Psoas muscle (tissue), 8 donors: Measurements from ENCODE around the gene RPUSD2. TPM values are rescaled to one million over a fixed set of nuclear protein-coding genes. Genes with fewer than 3 reads are reported as not detected.

Experiments used
- ATAC-seq, 4 donors: fragments of 200-7000 bp; cut with Tn5 transposase; one replicate each; pipeline ENCODE4 v1.9.1; 2020; ENCODE audit warnings: moderate library complexity in 3 of 4, mild to moderate bottlenecking in 2 of 4
- DNase-seq, 2 donors: peaks; one replicate each; pipeline ENCODE4 v3.0.0-alpha.2; 2020
- H3K27ac ChIP-seq: fragments of 200-600 bp; one replicate; pipeline ENCODE4 v1.8.0; 2022
- H3K27me3 ChIP-seq, 3 donors: fragments of 200-600 bp in 1 of 3; one replicate each; pipeline versions ENCODE4 v1.6.1 to v1.8.0; 2013 to 2022; ENCODE audit warnings: low read length in 2 of 3, mild to moderate bottlenecking in 2 of 3, moderate library complexity in 1 of 3; ENCODE audit not compliant: insufficient read depth in 3 of 3
- H3K36me3 ChIP-seq, 2 donors: fragments of 200-600 bp in 1 of 2; one replicate each; pipeline versions ENCODE4 v1.6.1 to v1.8.0; 2013 to 2022; ENCODE audit warnings: low read depth in 1 of 2, mild to moderate bottlenecking in 1 of 2, moderate library complexity in 1 of 2; ENCODE audit not compliant: insufficient read depth in 1 of 2
- H3K4me1 ChIP-seq: fragments of 200-600 bp; one replicate; pipeline ENCODE4 v1.8.0; 2022
- H3K4me3 ChIP-seq: fragments of 200-600 bp; one replicate; pipeline ENCODE4 v1.8.0; 2022; ENCODE audit warnings: mild to moderate bottlenecking
- H3K9me3 ChIP-seq: fragments of 200-600 bp; one replicate; pipeline ENCODE4 v1.8.0; 2022
- WGBS, 3 donors: extraction: QIAGEN DNeasy Blood & Tissue Kit; methylation state at CpG; one replicate each; pipeline versions ENCODE4 v1.1.6 to v1.1.7; 2013; 5-methylcytosine and 5-hydroxymethylcytosine counted together
- intact Hi-C, 2 donors: fragments of 100-400 bp; cut with DNase I; formaldehyde crosslinking; loops; one replicate each; pipeline versions ENCODE4 v1.11.0 to v1.14.2; 2022
- polyA plus RNA-seq, 3 donors: library from polyadenylated mRNA; stranded (reverse); fragments of 200-250 nt; gene quantifications; one replicate each; pipeline ENCODE4 v1.2.3, GENCODE V29; 2013
- total RNA-seq, 4 donors: library from RNA; stranded (reverse); fragmentation: NEBNext Ultra II Directional in 2 of 4; extraction: Animal tissue kit (Norgen Biotek cat#: 25700) in 2 of 4; gene quantifications; one replicate each; pipeline versions ENCODE4 v1.2.1 to v1.2.4, GENCODE V29; 2021 to 2023
- TF ChIP-seq, protein P1 (sequence below): fragments of 200-600 bp; IDR thresholded peaks from one replicate; pipeline ENCODE4 v1.8.0; 2022; ENCODE audit warnings: antibody characterized with exemption
- donor health status: healthy with polysubstance abuse.
- donor health status: DM: no; HTN: no; CAD: no; lungs with moderate emphysema.
- donor health status: Bipolar disorder and iron deficiency.
- donor health status: healthy.
- donor health status: DM: yes; HTN: yes; CAD: no.
- donor health status: DM: no; HTN: no; CAD: no.
- donor health status: DM: no; HTN: no; CAD: no.
- donor health status: DM: yes; HTN: yes; CAD: no.

RPUSD2 gene
- total and polyA plus RNA-seq, 7 donors = 8.7 to 12.5 (median 10.3) TPM

DNA sequence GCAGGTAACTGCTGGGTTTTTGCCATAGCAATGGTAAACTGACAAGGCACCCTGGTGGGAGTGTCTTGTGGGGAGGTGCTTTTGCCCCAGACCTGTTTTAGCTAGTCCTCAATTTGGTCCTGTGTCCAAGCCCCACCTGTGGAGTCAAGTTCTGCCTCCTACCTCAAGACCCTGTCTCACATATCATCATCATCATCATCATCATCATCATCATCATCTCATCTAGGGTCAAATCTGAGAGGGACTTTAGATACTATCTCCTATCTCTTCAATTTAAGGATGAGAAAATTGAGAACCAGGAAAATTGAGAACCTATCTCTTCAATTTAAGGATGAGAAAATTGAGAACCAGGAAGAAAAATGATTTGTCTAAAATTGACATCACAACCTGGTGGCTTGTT is 34.8 kb downstream of the RPUSD2 start:
- ATAC-seq = no peak
- no peaks in the 10 kb centered on the region for H3K4me1 ChIP-seq
- no peak for DNase-seq
- no peaks in the 10 kb centered on the region for H3K36me3 ChIP-seq
- H3K27ac ChIP-seq = no peak overlapping the region
- intact Hi-C loops = no loop called here
- TF ChIP-seq, protein P1, sequence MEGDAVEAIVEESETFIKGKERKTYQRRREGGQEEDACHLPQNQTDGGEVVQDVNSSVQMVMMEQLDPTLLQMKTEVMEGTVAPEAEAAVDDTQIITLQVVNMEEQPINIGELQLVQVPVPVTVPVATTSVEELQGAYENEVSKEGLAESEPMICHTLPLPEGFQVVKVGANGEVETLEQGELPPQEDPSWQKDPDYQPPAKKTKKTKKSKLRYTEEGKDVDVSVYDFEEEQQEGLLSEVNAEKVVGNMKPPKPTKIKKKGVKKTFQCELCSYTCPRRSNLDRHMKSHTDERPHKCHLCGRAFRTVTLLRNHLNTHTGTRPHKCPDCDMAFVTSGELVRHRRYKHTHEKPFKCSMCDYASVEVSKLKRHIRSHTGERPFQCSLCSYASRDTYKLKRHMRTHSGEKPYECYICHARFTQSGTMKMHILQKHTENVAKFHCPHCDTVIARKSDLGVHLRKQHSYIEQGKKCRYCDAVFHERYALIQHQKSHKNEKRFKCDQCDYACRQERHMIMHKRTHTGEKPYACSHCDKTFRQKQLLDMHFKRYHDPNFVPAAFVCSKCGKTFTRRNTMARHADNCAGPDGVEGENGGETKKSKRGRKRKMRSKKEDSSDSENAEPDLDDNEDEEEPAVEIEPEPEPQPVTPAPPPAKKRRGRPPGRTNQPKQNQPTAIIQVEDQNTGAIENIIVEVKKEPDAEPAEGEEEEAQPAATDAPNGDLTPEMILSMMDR = no peak
- H3K4me3 ChIP-seq = no peak overlapping the region
- no peaks in the 10 kb centered on the region for H3K9me3 ChIP-seq
- H3K27me3 ChIP-seq = no peaks in the 10 kb centered on the region

DNA sequence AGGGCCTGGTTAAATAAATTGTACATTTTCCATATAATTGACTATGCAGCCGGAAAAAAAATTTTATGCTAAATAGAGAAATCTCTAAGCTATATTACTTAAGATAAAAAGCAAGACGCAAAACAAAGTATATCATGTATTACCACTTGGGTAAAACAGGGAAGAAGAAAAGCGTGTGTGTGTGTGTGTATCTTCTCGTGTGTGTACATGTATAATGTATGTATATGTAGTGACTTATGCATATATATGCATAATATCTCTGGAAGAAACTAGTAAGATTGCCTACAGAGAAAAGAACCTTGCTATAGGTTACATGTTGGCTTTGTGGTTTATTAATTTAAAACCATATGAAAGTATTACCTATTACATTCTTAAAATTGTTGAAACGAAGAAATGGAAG is 44.0 kb downstream of the RPUSD2 start:
- intact Hi-C loops = no loop called here
- DNase-seq = no peak
- Histone ChIP-seq H3K4me1 (no peaks in the 10 kb centered on the region), H3K36me3 (no peaks in the 10 kb centered on the region), H3K4me3 (no peak overlapping the region), H3K27me3 (no peaks in the 10 kb centered on the region), H3K9me3 (no peaks in the 10 kb centered on the region), H3K27ac (no peak overlapping the region)
- WGBS, 3 donors = 75 to 91% (median 88%) methylated on average over 5 of the region's 5 CpGs
- no peak for ATAC-seq
- TF ChIP-seq, protein P1 = no peak

DNA sequence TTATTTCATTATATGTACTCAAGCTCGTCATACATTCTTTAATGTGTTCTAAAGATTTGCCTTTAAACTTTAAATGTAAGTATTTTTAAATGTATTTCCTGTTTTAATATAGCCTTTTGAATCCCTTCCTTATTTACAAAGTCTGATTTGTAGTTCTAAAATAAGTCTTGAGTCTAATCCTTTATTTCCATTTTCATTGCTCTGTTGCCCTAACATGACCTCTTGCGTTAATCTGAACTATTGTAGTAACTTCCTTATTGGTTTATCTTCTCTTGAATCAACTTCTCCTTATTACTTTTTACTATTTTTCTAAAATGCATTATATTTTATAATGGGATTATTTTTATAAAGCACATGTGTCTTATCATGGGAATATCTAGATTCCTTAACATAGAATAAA is 48.9 kb downstream of the RPUSD2 start:
- Histone ChIP-seq H3K36me3 (no peaks in the 10 kb centered on the region), H3K9me3 (no peaks in the 10 kb centered on the region), H3K27ac (no peak overlapping the region), H3K4me1 (no peaks in the 10 kb centered on the region), H3K27me3 (no peaks in the 10 kb centered on the region), H3K4me3 (no peak overlapping the region)
- ATAC-seq (no peak), DNase-seq (no peak)
- TF ChIP-seq, protein P1 = no peak
- intact Hi-C loops = no loop called here
- WGBS, 3 donors = 80 to 82% (median 81%) methylated on average over 2 of the region's 2 CpGs

DNA sequence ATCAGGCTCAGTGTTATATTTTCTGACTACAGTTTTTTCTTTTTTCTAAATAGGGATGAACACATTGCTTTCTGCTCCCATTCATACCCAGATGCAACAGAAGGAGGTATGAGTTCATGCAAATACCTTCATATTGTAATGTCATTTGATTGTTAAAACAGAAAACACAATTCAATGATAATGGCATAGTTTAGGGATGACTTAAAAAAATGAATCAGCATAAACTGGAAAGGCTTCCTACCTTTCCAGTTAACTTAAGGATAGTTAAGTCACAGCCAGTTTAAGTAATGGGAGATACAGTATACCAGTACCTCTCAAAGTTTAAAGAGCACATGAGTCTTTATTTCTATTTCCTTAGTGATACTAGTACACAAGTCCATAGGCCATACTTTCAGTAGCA is 49.8 kb downstream of the RPUSD2 start:
- Histone ChIP-seq H3K27ac (no peak overlapping the region), H3K9me3 (no peaks in the 10 kb centered on the region), H3K4me1 (no peaks in the 10 kb centered on the region), H3K4me3 (no peak overlapping the region), H3K36me3 (no peaks in the 10 kb centered on the region), H3K27me3 (no peaks in the 10 kb centered on the region)
- intact Hi-C loops = no loop called here
- TF ChIP-seq, protein P1 = no peak
- no peak for DNase-seq
- no peak for ATAC-seq

DNA sequence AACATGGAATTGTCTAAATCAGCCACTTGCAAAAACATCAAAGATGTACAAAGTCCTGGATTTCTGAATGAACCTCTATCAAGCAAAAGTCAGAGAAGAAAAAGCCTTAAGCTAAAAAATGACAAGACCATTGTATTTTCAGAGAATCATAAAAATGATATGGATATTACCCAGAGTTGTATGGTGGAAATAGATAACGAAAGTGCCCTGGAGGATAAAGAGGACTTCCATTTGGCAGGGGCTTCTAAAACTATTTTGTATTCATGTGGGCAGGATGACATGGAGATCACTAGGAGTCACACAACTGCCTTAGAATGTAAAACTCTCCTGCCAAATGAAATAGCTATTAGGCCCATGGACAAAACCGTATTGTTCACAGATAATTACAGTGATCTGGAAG is 54.3 kb downstream of the RPUSD2 start:
- no peak for DNase-seq
- no peaks in the 10 kb centered on the region for H3K4me1 ChIP-seq
- no peaks in the 10 kb centered on the region for H3K27me3 ChIP-seq
- no peaks in the 10 kb centered on the region for H3K9me3 ChIP-seq
- WGBS, 3 donors = 74 to 87% (median 82%) methylated on average over 2 of the region's 2 CpGs
- intact Hi-C loops = no loop called here
- H3K36me3 ChIP-seq = no peaks in the 10 kb centered on the region
- no peak overlapping the region for H3K4me3 ChIP-seq
- no peak overlapping the region for H3K27ac ChIP-seq
- no peak for ATAC-seq
- TF ChIP-seq, protein P1 = no peak

Other genes starting within 250 kb of the RPUSD2 start
- 10 to 100 TPM; 22.3 to 32.4 (median 28.9) TPM for gene INAFM2, start 245.6 kb upstream of the RPUSD2 start, total RNA-seq
- gene INAFM2, start 245.6 kb upstream of the RPUSD2 start, polyA plus RNA-seq = 10 to 100 TPM in 1 of 3 donors, 1 to 10 TPM in 2; 5.8 to 14.5 (median 7.9) TPM
- gene CCDC9B, start 228.4 kb upstream of the RPUSD2 start, total RNA-seq = 100 to 1,000 TPM in 3 of 4 donors, 10 to 100 TPM in 1; 87.0 to 161 (median 129) TPM
- 10 to 100 TPM; 14.5 to 50.5 (median 23.2) TPM for gene CCDC9B, start 228.4 kb upstream of the RPUSD2 start, polyA plus RNA-seq
- not detected for gene PHGR1, start 218.3 kb upstream of the RPUSD2 start, total RNA-seq
- gene PHGR1, start 218.3 kb upstream of the RPUSD2 start, polyA plus RNA-seq = 1 to 10 TPM in 2 of 3 donors, under 1 TPM in 1; 0.49 to 4.8 (median 1.4) TPM
- 1 to 10 TPM in 1 of 4 donors, under 1 TPM in 3; 0.05 to 2.4 (median 0.72) TPM for gene DISP2, start 211.1 kb upstream of the RPUSD2 start, total RNA-seq
- under 1 TPM; 0.42 to 0.79 (median 0.52) TPM for gene DISP2, start 211.1 kb upstream of the RPUSD2 start, polyA plus RNA-seq
- 10 to 100 TPM in 2 of 4 donors, 1 to 10 TPM in 2; 7.7 to 21.3 (median 11.6) TPM for gene KNSTRN, start 186.6 kb upstream of the RPUSD2 start, total RNA-seq
- 10 to 100 TPM; 11.5 to 21.5 (median 18.7) TPM for gene KNSTRN, start 186.6 kb upstream of the RPUSD2 start, polyA plus RNA-seq
- 100 to 1,000 TPM in 1 of 4 donors, 10 to 100 TPM in 3; 46.5 to 102 (median 61.4) TPM for gene IVD, start 163.5 kb upstream of the RPUSD2 start, total RNA-seq
- 10 to 100 TPM; 27.1 to 35.6 (median 32.6) TPM for gene IVD, start 163.5 kb upstream of the RPUSD2 start, polyA plus RNA-seq
- gene BAHD1, start 128.3 kb upstream of the RPUSD2 start, total RNA-seq = 10 to 100 TPM; 12.5 to 15.6 (median 13.4) TPM
- 10 to 100 TPM in 2 of 3 donors, 1 to 10 TPM in 1; 9.9 to 14.6 (median 12.3) TPM for gene BAHD1, start 128.3 kb upstream of the RPUSD2 start, polyA plus RNA-seq
- gene CHST14, start 98.3 kb upstream of the RPUSD2 start, total RNA-seq = 1 to 10 TPM; 3.8 to 5.3 (median 4.2) TPM
- 1 to 10 TPM; 2.5 to 4.5 (median 2.8) TPM for gene CHST14, start 98.3 kb upstream of the RPUSD2 start, polyA plus RNA-seq
- gene CCDC32, start 4.3 kb upstream of the RPUSD2 start, total RNA-seq = 10 to 100 TPM in 3 of 4 donors, 1 to 10 TPM in 1; 9.3 to 23.6 (median 19.8) TPM
- 10 to 100 TPM; 24.8 to 54.9 (median 38.5) TPM for gene CCDC32, start 4.3 kb upstream of the RPUSD2 start, polyA plus RNA-seq
- gene KNL1, start 24.9 kb downstream of the RPUSD2 start, total RNA-seq = under 1 TPM in 3 of 4 donors, not detected in 1; 0.04 to 0.50 (median 0.49) TPM
- under 1 TPM in 2 of 3 donors, not detected in 1; 0.03 to 0.18 TPM for gene KNL1, start 24.9 kb downstream of the RPUSD2 start, polyA plus RNA-seq
- gene RAD51, start 125.9 kb downstream of the RPUSD2 start, total RNA-seq = 1 to 10 TPM in 1 of 4 donors, under 1 TPM in 3; 0.41 to 1.5 (median 0.56) TPM
- under 1 TPM; 0.29 to 0.93 (median 0.90) TPM for gene RAD51, start 125.9 kb downstream of the RPUSD2 start, polyA plus RNA-seq
- gene RMDN3, start 186.0 kb downstream of the RPUSD2 start, total RNA-seq = 10 to 100 TPM; 17.1 to 20.1 (median 18.6) TPM
- gene RMDN3, start 186.0 kb downstream of the RPUSD2 start, polyA plus RNA-seq = 10 to 100 TPM; 11.1 to 30.9 (median 20.2) TPM
- 1 to 10 TPM; 1.5 to 4.9 (median 2.9) TPM for gene GCHFR, start 194.8 kb downstream of the RPUSD2 start, total RNA-seq
- 1 to 10 TPM; 4.3 to 6.7 (median 5.0) TPM for gene GCHFR, start 194.8 kb downstream of the RPUSD2 start, polyA plus RNA-seq
- gene C15orf62, start 200.7 kb downstream of the RPUSD2 start, total RNA-seq = not detected
- under 1 TPM; 0.05 to 0.19 (median 0.07) TPM for gene C15orf62, start 200.7 kb downstream of the RPUSD2 start, polyA plus RNA-seq
- gene ZFYVE19, start 237.8 kb downstream of the RPUSD2 start, total RNA-seq = 10 to 100 TPM in 2 of 4 donors, 1 to 10 TPM in 2; 9.1 to 12.4 (median 10.8) TPM
- gene ZFYVE19, start 237.8 kb downstream of the RPUSD2 start, polyA plus RNA-seq = 10 to 100 TPM; 16.9 to 31.5 (median 25.4) TPM
- 10 to 100 TPM in 3 of 4 donors, 1 to 10 TPM in 1; 8.9 to 18.5 (median 13.0) TPM for gene DNAJC17, start 238.2 kb downstream of the RPUSD2 start, total RNA-seq
- gene DNAJC17, start 238.2 kb downstream of the RPUSD2 start, polyA plus RNA-seq = 10 to 100 TPM; 16.6 to 32.4 (median 32.0) TPM